Epithelial cell of esophagus (primary cell): ENCODE results near the gene ARSG.
A peak's percentile ranks its signal among the peaks of the same experiment; 100 is the strongest.

Experiments
- DNase-seq: peaks from one replicate; pipeline ENCODE4 v3.0.0; 2010; ENCODE audit warnings: low read depth
- H3K4me3 ChIP-seq: 2 replicates; pipeline ENCODE4 v1.5.1; 2011; ENCODE audit warnings: mild to moderate bottlenecking, low read length, control low read depth
- CTCF ChIP-seq: IDR thresholded peaks from 2 replicates; pipeline ENCODE4 v1.5.1; 2011; ENCODE audit warnings: low read depth, mild to moderate bottlenecking, low read length, control low read depth, inconsistent platforms; ENCODE audit not compliant: insufficient read depth; ENCODE audit errors: missing control alignments

Gene ARSG

GRCh38 chr17:68289936-68290267 is 1.4 kb upstream of the ARSG start:
- peak overlapping the region; percentile 49 for H3K4me3 ChIP-seq
- no peak for TF ChIP-seq CTCF
- no peak for DNase-seq

- DNase-seq: no peak
- peak overlapping the region; percentile 49 for H3K4me3 ChIP-seq
Observed at GRCh38 chr17:68290268-68290954, 884 bp upstream of the ARSG start.

GRCh38 chr17:68291836-68292688 is 767 bp downstream of the ARSG start:
- DNase-seq: peak; percentile 81
- H3K4me3 ChIP-seq: peak overlapping the region; percentile 60

More at GRCh38 chr17:68290268-68290954, 884 bp upstream of the ARSG start:
- no peak for TF ChIP-seq CTCF

GRCh38 chr17:68292689-68293040 is 1.4 kb downstream of the ARSG start:
- TF ChIP-seq CTCF: no peak
- no peak for DNase-seq
- H3K4me3 ChIP-seq: no peak overlapping the region

More at GRCh38 chr17:68291836-68292688, 767 bp downstream of the ARSG start:
- no peak for TF ChIP-seq CTCF

GRCh38 chr17:68293490-68294195 is 2.3 kb downstream of the ARSG start:
- TF ChIP-seq CTCF: no peak
- no peak for DNase-seq
- no peak overlapping the region for H3K4me3 ChIP-seq

- no peak for DNase-seq
- no peak overlapping the region for H3K4me3 ChIP-seq
- no peak for TF ChIP-seq CTCF
Observed at GRCh38 chr17:68294196-68294555, 2.9 kb downstream of the ARSG start.

GRCh38 chr17:68294617-68295016 is 3.3 kb downstream of the ARSG start:
- no peak for TF ChIP-seq CTCF
- no peak overlapping the region for H3K4me3 ChIP-seq
- no peak for DNase-seq
